Measurements from ENCODE around the gene PIGU.
A peak's percentile ranks its signal among the peaks of the same experiment; 100 is the strongest.

The PIGU gene

GRCh38 chr20:34549291-34549928 is 127.5 kb downstream of the PIGU start:
- Histone ChIP-seq H3K36me3 (ENCODE audit: control insufficient read depth in 2 of 2, insufficient read depth in 2 of 2, low read length in 2 of 2) (peaks cover 0 to 3% of the 10 kb centered on the region in 2 donors), H3K4me3 (ENCODE audit: low read length in 2 of 2) (no peak overlapping the region), H3K4me1 (ENCODE audit: control insufficient read depth in 2 of 2, insufficient read depth in 2 of 2, low read length in 2 of 2) (peaks cover 5 to 14% of the 10 kb centered on the region in 2 donors), H3K27me3 (ENCODE audit: control insufficient read depth in 2 of 2, insufficient read depth in 2 of 2, low read length in 2 of 2) (no peaks in the 10 kb centered on the region), H3K27ac (ENCODE audit: low read depth in 2 of 2, low read length in 2 of 2) (no peak overlapping the region), H3K9ac (ENCODE audit: low read depth in 1 of 2, low read length in 2 of 2) (no peak overlapping the region), H3K9me3 (ENCODE audit: control insufficient read depth in 2 of 2, low read length in 2 of 2) (no peaks in the 10 kb centered on the region)

- peaks cover 0 to 3% of the 10 kb centered on the region in 2 donors for H3K36me3 ChIP-seq (ENCODE audit: control insufficient read depth in 2 of 2, insufficient read depth in 2 of 2, low read length in 2 of 2)
- no peaks in the 10 kb centered on the region for H3K9me3 ChIP-seq (ENCODE audit: control insufficient read depth in 2 of 2, low read length in 2 of 2)
- H3K9ac ChIP-seq (ENCODE audit: low read depth in 1 of 2, low read length in 2 of 2), result no peak overlapping the region
- no peaks in the 10 kb centered on the region for H3K27me3 ChIP-seq (ENCODE audit: control insufficient read depth in 2 of 2, insufficient read depth in 2 of 2, low read length in 2 of 2)
- no peak overlapping the region for H3K27ac ChIP-seq (ENCODE audit: low read depth in 2 of 2, low read length in 2 of 2)
- peaks cover 12 to 17% of the 10 kb centered on the region in 2 donors for H3K4me1 ChIP-seq (ENCODE audit: control insufficient read depth in 2 of 2, insufficient read depth in 2 of 2, low read length in 2 of 2)
- H3K4me3 ChIP-seq (ENCODE audit: low read length in 2 of 2), result peak overlapping the region in 1 of 2 donors; percentile 82
Measured at GRCh38 chr20:34547844-34548613, 128.9 kb downstream of the PIGU start.

GRCh38 chr20:34546751-34547181 is 130.1 kb downstream of the PIGU start:
- Histone ChIP-seq H3K27ac (ENCODE audit: low read depth in 2 of 2, low read length in 2 of 2) (peak overlapping the region; percentile 78 to 84), H3K9ac (ENCODE audit: low read depth in 1 of 2, low read length in 2 of 2) (peak overlapping the region; percentile 60 to 78), H3K9me3 (ENCODE audit: control insufficient read depth in 2 of 2, low read length in 2 of 2) (no peaks in the 10 kb centered on the region), H3K36me3 (ENCODE audit: control insufficient read depth in 2 of 2, insufficient read depth in 2 of 2, low read length in 2 of 2) (peaks cover 5 to 11% of the 10 kb centered on the region in 2 donors), H3K4me3 (ENCODE audit: low read length in 2 of 2) (peak overlapping the region; percentile 70 to 82), H3K4me1 (ENCODE audit: control insufficient read depth in 2 of 2, insufficient read depth in 2 of 2, low read length in 2 of 2) (peaks cover 13 to 17% of the 10 kb centered on the region in 2 donors), H3K27me3 (ENCODE audit: control insufficient read depth in 2 of 2, insufficient read depth in 2 of 2, low read length in 2 of 2) (no peaks in the 10 kb centered on the region)

- peaks cover 13 to 17% of the 10 kb centered on the region in 2 donors for H3K4me1 ChIP-seq (ENCODE audit: control insufficient read depth in 2 of 2, insufficient read depth in 2 of 2, low read length in 2 of 2)
- H3K27ac ChIP-seq (ENCODE audit: low read depth in 2 of 2, low read length in 2 of 2), result peak overlapping the region; percentile 15 to 61
- no peaks in the 10 kb centered on the region for H3K27me3 ChIP-seq (ENCODE audit: control insufficient read depth in 2 of 2, insufficient read depth in 2 of 2, low read length in 2 of 2)
- peaks cover 19 to 26% of the 10 kb centered on the region in 2 donors for H3K36me3 ChIP-seq (ENCODE audit: control insufficient read depth in 2 of 2, insufficient read depth in 2 of 2, low read length in 2 of 2)
- no peak overlapping the region for H3K9ac ChIP-seq (ENCODE audit: low read depth in 1 of 2, low read length in 2 of 2)
- peak overlapping the region in 1 of 2 donors; percentile 44 for H3K4me3 ChIP-seq (ENCODE audit: low read length in 2 of 2)
- no peaks in the 10 kb centered on the region for H3K9me3 ChIP-seq (ENCODE audit: control insufficient read depth in 2 of 2, low read length in 2 of 2)
Measured at GRCh38 chr20:34544109-34544796, 132.6 kb downstream of the PIGU start.

- Histone ChIP-seq H3K4me3 (ENCODE audit: low read length in 2 of 2) (peak overlapping the region in 1 of 2 donors; percentile 31), H3K27me3 (ENCODE audit: control insufficient read depth in 2 of 2, insufficient read depth in 2 of 2, low read length in 2 of 2) (no peaks in the 10 kb centered on the region), H3K36me3 (ENCODE audit: control insufficient read depth in 2 of 2, insufficient read depth in 2 of 2, low read length in 2 of 2) (peaks cover 26 to 32% of the 10 kb centered on the region in 2 donors), H3K9me3 (ENCODE audit: control insufficient read depth in 2 of 2, low read length in 2 of 2) (no peaks in the 10 kb centered on the region), H3K9ac (ENCODE audit: low read depth in 1 of 2, low read length in 2 of 2) (no peak overlapping the region), H3K4me1 (ENCODE audit: control insufficient read depth in 2 of 2, insufficient read depth in 2 of 2, low read length in 2 of 2) (peaks cover 13 to 17% of the 10 kb centered on the region in 2 donors), H3K27ac (ENCODE audit: low read depth in 2 of 2, low read length in 2 of 2) (peak overlapping the region; percentile 15 to 61)
Measured at GRCh38 chr20:34543463-34544056, 133.3 kb downstream of the PIGU start.

GRCh38 chr20:34542439-34542838 is 134.5 kb downstream of the PIGU start:
- Histone ChIP-seq H3K9me3 (ENCODE audit: control insufficient read depth in 2 of 2, low read length in 2 of 2) (no peaks in the 10 kb centered on the region), H3K27ac (ENCODE audit: low read depth in 2 of 2, low read length in 2 of 2) (no peak overlapping the region), H3K4me3 (ENCODE audit: low read length in 2 of 2) (no peak overlapping the region), H3K4me1 (ENCODE audit: control insufficient read depth in 2 of 2, insufficient read depth in 2 of 2, low read length in 2 of 2) (peaks cover 13% of the 10 kb centered on the region in 2 donors), H3K9ac (ENCODE audit: low read depth in 1 of 2, low read length in 2 of 2) (no peak overlapping the region), H3K27me3 (ENCODE audit: control insufficient read depth in 2 of 2, insufficient read depth in 2 of 2, low read length in 2 of 2) (no peaks in the 10 kb centered on the region), H3K36me3 (ENCODE audit: control insufficient read depth in 2 of 2, insufficient read depth in 2 of 2, low read length in 2 of 2) (peaks cover 26 to 35% of the 10 kb centered on the region in 2 donors)

- no peaks in the 10 kb centered on the region for H3K27me3 ChIP-seq (ENCODE audit: control insufficient read depth in 2 of 2, insufficient read depth in 2 of 2, low read length in 2 of 2)
- H3K36me3 ChIP-seq (ENCODE audit: control insufficient read depth in 2 of 2, insufficient read depth in 2 of 2, low read length in 2 of 2), result peaks cover 29 to 40% of the 10 kb centered on the region in 2 donors
- H3K4me3 ChIP-seq (ENCODE audit: low read length in 2 of 2), result no peak overlapping the region
- H3K4me1 ChIP-seq (ENCODE audit: control insufficient read depth in 2 of 2, insufficient read depth in 2 of 2, low read length in 2 of 2), result peaks cover 13% of the 10 kb centered on the region in 2 donors
- no peak overlapping the region for H3K27ac ChIP-seq (ENCODE audit: low read depth in 2 of 2, low read length in 2 of 2)
- H3K9me3 ChIP-seq (ENCODE audit: control insufficient read depth in 2 of 2, low read length in 2 of 2), result no peaks in the 10 kb centered on the region
- no peak overlapping the region for H3K9ac ChIP-seq (ENCODE audit: low read depth in 1 of 2, low read length in 2 of 2)
Measured at GRCh38 chr20:34541917-34542316, 135.0 kb downstream of the PIGU start.

GRCh38 chr20:34541264-34541901 is 135.5 kb downstream of the PIGU start:
- Histone ChIP-seq H3K27ac (ENCODE audit: low read depth in 2 of 2, low read length in 2 of 2) (no peak overlapping the region), H3K4me3 (ENCODE audit: low read length in 2 of 2) (no peak overlapping the region), H3K36me3 (ENCODE audit: control insufficient read depth in 2 of 2, insufficient read depth in 2 of 2, low read length in 2 of 2) (peaks cover 33 to 44% of the 10 kb centered on the region in 2 donors)

GRCh38 chr20:34540596-34541263 is 136.2 kb downstream of the PIGU start:
- Histone ChIP-seq H3K27me3 (ENCODE audit: control insufficient read depth in 2 of 2, insufficient read depth in 2 of 2, low read length in 2 of 2) (no peaks in the 10 kb centered on the region), H3K9ac (ENCODE audit: low read depth in 1 of 2, low read length in 2 of 2) (no peak overlapping the region), H3K4me3 (ENCODE audit: low read length in 2 of 2) (no peak overlapping the region), H3K36me3 (ENCODE audit: control insufficient read depth in 2 of 2, insufficient read depth in 2 of 2, low read length in 2 of 2) (peaks cover 38 to 51% of the 10 kb centered on the region in 2 donors), H3K4me1 (ENCODE audit: control insufficient read depth in 2 of 2, insufficient read depth in 2 of 2, low read length in 2 of 2) (peaks cover 11 to 13% of the 10 kb centered on the region in 2 donors), H3K27ac (ENCODE audit: low read depth in 2 of 2, low read length in 2 of 2) (no peak overlapping the region), H3K9me3 (ENCODE audit: control insufficient read depth in 2 of 2, low read length in 2 of 2) (no peaks in the 10 kb centered on the region)

More at GRCh38 chr20:34541264-34541901, 135.5 kb downstream of the PIGU start:
- H3K4me1 ChIP-seq (ENCODE audit: control insufficient read depth in 2 of 2, insufficient read depth in 2 of 2, low read length in 2 of 2), result peaks cover 11 to 13% of the 10 kb centered on the region in 2 donors
- H3K27me3 ChIP-seq (ENCODE audit: control insufficient read depth in 2 of 2, insufficient read depth in 2 of 2, low read length in 2 of 2), result no peaks in the 10 kb centered on the region
- H3K9ac ChIP-seq (ENCODE audit: low read depth in 1 of 2, low read length in 2 of 2), result no peak overlapping the region
- H3K9me3 ChIP-seq (ENCODE audit: control insufficient read depth in 2 of 2, low read length in 2 of 2), result no peaks in the 10 kb centered on the region

All from mucosa of rectum (tissue), 2 donors.